ENCODE data around the gene ERLIN1. TPM values are rescaled to one million over a fixed set of nuclear protein-coding genes. Genes with fewer than 3 reads are reported as not detected.
A peak's percentile ranks its signal among the peaks of the same experiment; 100 is the strongest.

The ERLIN1 gene
- total RNA-seq, 1 experiment from 2014 or later = 54.9 TPM

- ChIA-PET CTCF (no interaction called here), POLR2A (ENCODE audit: low non-redundant PET) (no interaction called here)
- H3K27ac ChIP-seq (ENCODE audit: low read depth, low read length, poor library complexity, severe bottlenecking) = no peak overlapping the region
- peaks cover 75% of the 10 kb centered on the region for H3K36me3 ChIP-seq (ENCODE audit: insufficient read depth, low read length, poor library complexity, severe bottlenecking)
- BruUV-seq (replicated peaks) = no TSS peak
- no peaks in the 10 kb centered on the region for H3K9me3 ChIP-seq (ENCODE audit: low read depth, low read length, poor library complexity, severe bottlenecking)
- DNase-seq (ENCODE audit: low spot score) = no peak
- H3K4me1 ChIP-seq (ENCODE audit: insufficient read depth, low read length, poor library complexity, severe bottlenecking) = peaks cover 10% of the 10 kb centered on the region
- H3K27me3 ChIP-seq (replicated peaks; ENCODE audit: insufficient read depth, low read depth, low read length, poor library complexity) = no peaks in the 10 kb centered on the region
- no peak overlapping the region for H3K4me3 ChIP-seq (ENCODE audit: low read depth, low read length, poor library complexity, severe bottlenecking)
- TF ChIP-seq EZH2 (IDR thresholded peaks at IDR 0.05; ENCODE audit: borderline replicate concordance, low read depth, low read length, poor library complexity, severe bottlenecking) = no peak
- TF ChIP-seq, protein P1, sequence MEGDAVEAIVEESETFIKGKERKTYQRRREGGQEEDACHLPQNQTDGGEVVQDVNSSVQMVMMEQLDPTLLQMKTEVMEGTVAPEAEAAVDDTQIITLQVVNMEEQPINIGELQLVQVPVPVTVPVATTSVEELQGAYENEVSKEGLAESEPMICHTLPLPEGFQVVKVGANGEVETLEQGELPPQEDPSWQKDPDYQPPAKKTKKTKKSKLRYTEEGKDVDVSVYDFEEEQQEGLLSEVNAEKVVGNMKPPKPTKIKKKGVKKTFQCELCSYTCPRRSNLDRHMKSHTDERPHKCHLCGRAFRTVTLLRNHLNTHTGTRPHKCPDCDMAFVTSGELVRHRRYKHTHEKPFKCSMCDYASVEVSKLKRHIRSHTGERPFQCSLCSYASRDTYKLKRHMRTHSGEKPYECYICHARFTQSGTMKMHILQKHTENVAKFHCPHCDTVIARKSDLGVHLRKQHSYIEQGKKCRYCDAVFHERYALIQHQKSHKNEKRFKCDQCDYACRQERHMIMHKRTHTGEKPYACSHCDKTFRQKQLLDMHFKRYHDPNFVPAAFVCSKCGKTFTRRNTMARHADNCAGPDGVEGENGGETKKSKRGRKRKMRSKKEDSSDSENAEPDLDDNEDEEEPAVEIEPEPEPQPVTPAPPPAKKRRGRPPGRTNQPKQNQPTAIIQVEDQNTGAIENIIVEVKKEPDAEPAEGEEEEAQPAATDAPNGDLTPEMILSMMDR (conservative IDR thresholded peaks at IDR 0.05; ENCODE audit: low read depth, low read length) = no peak
- intact Hi-C loops (cut with micrococcal nuclease; ENCODE audit: unreplicated experiment) = no loop called here
Observed at GRCh38 chr10:100153239-100153825, 32.5 kb downstream of the ERLIN1 start.

- Histone ChIP-seq H3K4me1 (ENCODE audit: insufficient read depth, low read length, poor library complexity, severe bottlenecking) (peaks cover 10% of the 10 kb centered on the region), H3K9me3 (ENCODE audit: low read depth, low read length, poor library complexity, severe bottlenecking) (no peaks in the 10 kb centered on the region), H3K27me3 (replicated peaks; ENCODE audit: insufficient read depth, low read depth, low read length, poor library complexity) (no peaks in the 10 kb centered on the region), H3K36me3 (ENCODE audit: insufficient read depth, low read length, poor library complexity, severe bottlenecking) (peaks cover 61% of the 10 kb centered on the region), H3K27ac (ENCODE audit: low read depth, low read length, poor library complexity, severe bottlenecking) (no peak overlapping the region), H3K4me3 (ENCODE audit: low read depth, low read length, poor library complexity, severe bottlenecking) (no peak overlapping the region)
- intact Hi-C loops (cut with micrococcal nuclease; ENCODE audit: unreplicated experiment) = no loop called here
- ChIA-PET POLR2A (ENCODE audit: low non-redundant PET) (no interaction called here), CTCF (no interaction called here)
- no peak for DNase-seq (ENCODE audit: low spot score)
- no peak for TF ChIP-seq EZH2 (IDR thresholded peaks at IDR 0.05; ENCODE audit: borderline replicate concordance, low read depth, low read length, poor library complexity, severe bottlenecking)
- TF ChIP-seq, protein P1 (conservative IDR thresholded peaks at IDR 0.05; ENCODE audit: low read depth, low read length) = no peak
- no TSS peak for BruUV-seq (replicated peaks)
Observed at GRCh38 chr10:100151723-100152300, 34.0 kb downstream of the ERLIN1 start.

DNA sequence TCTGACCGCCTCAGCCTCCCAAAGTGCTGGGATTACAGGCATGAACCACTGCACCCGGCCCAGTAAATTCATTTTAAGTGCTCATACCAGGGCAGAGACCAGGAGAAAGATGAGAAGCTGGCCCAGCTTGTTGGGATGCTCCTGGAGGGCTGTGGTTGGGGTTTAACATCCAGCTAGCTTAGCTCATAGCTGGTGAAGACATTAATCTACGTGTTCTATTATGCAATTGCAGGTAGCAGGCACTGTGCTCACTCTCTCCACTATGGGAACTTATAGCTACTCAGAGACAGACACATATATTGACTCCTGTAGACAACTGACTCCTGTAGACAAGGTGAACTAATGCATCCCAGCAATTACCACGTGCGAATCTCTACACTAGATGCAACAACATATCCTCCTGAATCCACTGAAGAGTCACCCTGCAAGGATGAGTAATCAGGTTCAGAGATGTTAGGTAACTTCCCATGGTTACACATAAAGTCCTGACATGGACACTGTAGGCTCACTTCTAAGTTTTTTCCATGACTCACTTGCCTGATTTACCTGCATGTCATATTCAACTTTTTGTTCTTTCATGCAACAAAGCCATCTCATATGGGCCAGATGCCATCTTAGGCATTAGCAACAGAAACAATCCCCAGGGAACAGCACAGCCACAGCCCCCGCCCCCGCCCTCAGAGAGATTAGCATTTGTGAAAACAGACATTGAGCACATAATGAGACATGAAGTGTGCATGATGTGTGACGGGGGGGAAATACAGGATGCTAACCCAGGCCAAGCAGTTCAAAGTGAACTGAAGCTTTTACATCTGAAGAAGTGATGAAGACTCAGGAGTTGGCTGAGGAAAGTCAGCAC lies 37.2 kb downstream of the ERLIN1 start:
- intact Hi-C loops (cut with micrococcal nuclease; ENCODE audit: unreplicated experiment) = no loop called here
- Histone ChIP-seq H3K4me1 (ENCODE audit: insufficient read depth, low read length, poor library complexity, severe bottlenecking) (peaks cover 10% of the 10 kb centered on the region), H3K27ac (ENCODE audit: low read depth, low read length, poor library complexity, severe bottlenecking) (no peak overlapping the region), H3K9me3 (ENCODE audit: low read depth, low read length, poor library complexity, severe bottlenecking) (no peaks in the 10 kb centered on the region), H3K27me3 (replicated peaks; ENCODE audit: insufficient read depth, low read depth, low read length, poor library complexity) (no peaks in the 10 kb centered on the region), H3K4me3 (ENCODE audit: low read depth, low read length, poor library complexity, severe bottlenecking) (no peak overlapping the region), H3K36me3 (ENCODE audit: insufficient read depth, low read length, poor library complexity, severe bottlenecking) (peaks cover 32% of the 10 kb centered on the region)
- ChIA-PET CTCF (no interaction called here), POLR2A (ENCODE audit: low non-redundant PET) (no interaction called here)
- BruUV-seq (replicated peaks) = no TSS peak
- DNase-seq (ENCODE audit: low spot score) = peak; percentile 53
- TF ChIP-seq, protein P1 (conservative IDR thresholded peaks at IDR 0.05; ENCODE audit: low read depth, low read length) = no peak
- TF ChIP-seq EZH2 (IDR thresholded peaks at IDR 0.05; ENCODE audit: borderline replicate concordance, low read depth, low read length, poor library complexity, severe bottlenecking) = no peak
